GM12878 (cell line): ENCODE data around the gene ZDHHC11B. TPM values are rescaled to one million over a fixed set of nuclear protein-coding genes. Genes with fewer than 3 reads are reported as not detected.

Source experiments
- ATAC-seq: fragments of 200-7000 bp; cut with Tn5 transposase; 3 replicates; pipeline ENCODE4 v1.9.1; 2020; ENCODE audit warnings: mild to moderate bottlenecking, moderate library complexity
- BruUV-seq: library from RNA; stranded (reverse); fragments of 400-500 nt; replicated peaks from 2 replicates; lab custom pipeline; 2021; lab: Mats Ljungman, UMichigan
- CTCF ChIA-PET: fragments of 300-600 bp; sonication (Branson Sonifier 250); formaldehyde crosslinking; extraction: SDS; loops from one replicate; lab custom pipeline; 2021; ENCODE audit warnings: inconsistent platforms; lab: Yijun Ruan, JAX
- POLR2A ChIA-PET: fragments of 350-600 bp; formaldehyde crosslinking; extraction: SDS; loops from one replicate; lab custom pipeline; 2021; ENCODE audit warnings: inconsistent platforms; lab: Charles Lee
- RAD21 ChIA-PET: fragments of 300-600 bp; sonication (Branson Sonifier 250); formaldehyde crosslinking; loops from one replicate; lab custom pipeline; 2023; ENCODE audit warnings: antibody characterized with exemption; ENCODE audit not compliant: unreplicated experiment; lab: Charles Lee
- SMC1A ChIA-PET: fragments of 300-600 bp; sonication (Branson Sonifier 250); formaldehyde crosslinking; loops from one replicate; lab custom pipeline; 2023; ENCODE audit not compliant: unreplicated experiment, uncharacterized antibody; lab: Charles Lee
- DNase-seq: peaks from one replicate; pipeline ENCODE4 v3.0.0-alpha.2; 2011; ENCODE audit warnings: low read depth, low spot score
- FAIRE-seq: peaks from 3 replicates; lab custom pipeline; 2011; peaks lifted over from hg19 to GRCh38; lab: Jason Lieb, UNC
- H2AFZ ChIP-seq: 2 replicates; pipeline ENCODE4 v1.6.0; 2011; ENCODE audit warnings: low read depth, low read length, control low read depth; ENCODE audit not compliant: control insufficient read depth
- H3K27ac ChIP-seq: 2 replicates; pipeline ENCODE4 v1.5.1; 2011; ENCODE audit warnings: control low read depth; ENCODE audit not compliant: control insufficient read depth, insufficient read depth
- H3K27me3 ChIP-seq, 2 experiments: replicated peaks in 1 of 2; 2 replicates each; pipeline versions ENCODE4 v1.6.0 to v1.6.1; 2011; ENCODE audit warnings: low read length in 1 of 2; ENCODE audit not compliant: control insufficient read depth in 2 of 2, insufficient read depth in 2 of 2
- H3K36me3 ChIP-seq, 2 experiments: 2 replicates each; pipeline ENCODE4 v1.5.1; 2011; ENCODE audit warnings: low read length in 1 of 2; ENCODE audit not compliant: control insufficient read depth in 2 of 2, insufficient read depth in 2 of 2
- H3K4me1 ChIP-seq: 2 replicates; pipeline ENCODE4 v1.6.1; 2011; ENCODE audit warnings: mild to moderate bottlenecking, low read length, moderate library complexity, mixed read lengths; ENCODE audit not compliant: control insufficient read depth, insufficient read depth
- H3K4me2 ChIP-seq: 2 replicates; pipeline ENCODE4 v1.6.0; 2011; ENCODE audit warnings: control low read depth; ENCODE audit not compliant: control insufficient read depth, insufficient read depth
- H3K4me3 ChIP-seq: fragments of 200-600 bp; sonication (generic); 2 replicates; pipeline ENCODE4 v1.5.1; 2016
- H3K79me2 ChIP-seq: 2 replicates; pipeline ENCODE4 v1.6.0; 2011; ENCODE audit warnings: low read length; ENCODE audit not compliant: control insufficient read depth, insufficient read depth
- H3K9ac ChIP-seq: 2 replicates; pipeline ENCODE4 v1.8.0; 2011; ENCODE audit warnings: low read length, control low read depth, mixed read lengths; ENCODE audit not compliant: control insufficient read depth, insufficient read depth
- H3K9me3 ChIP-seq: replicated peaks from 3 replicates; pipeline ENCODE4 v1.5.1; 2011; ENCODE audit warnings: mild to moderate bottlenecking, low read length; ENCODE audit not compliant: control insufficient read depth, insufficient read depth
- H4K20me1 ChIP-seq: 2 replicates; pipeline ENCODE4 v1.6.0; 2011; ENCODE audit not compliant: control insufficient read depth, insufficient read depth
- ESRRA ChIP-seq: IDR thresholded peaks from 2 replicates; pipeline ENCODE4 v1.6.1; 2012; ENCODE audit warnings: mild to moderate bottlenecking, low read length, improper control_type of control experiment
- FOS ChIP-seq: IDR thresholded peaks from 3 replicates; pipeline ENCODE4 v1.6.1; 2011; ENCODE audit warnings: borderline replicate concordance; ENCODE audit not compliant: insufficient read length; ENCODE audit errors: extremely low read depth
- GABPA ChIP-seq: IDR thresholded peaks from 2 replicates; pipeline ENCODE4 v1.6.1; 2014; ENCODE audit warnings: antibody characterized with exemption, low read depth, mild to moderate bottlenecking, inconsistent platforms
- HDAC2 ChIP-seq: fragments of 200-600 bp; sonication (generic); IDR thresholded peaks from 2 replicates; pipeline ENCODE4 v1.6.1; 2017
- IKZF1 ChIP-seq: fragments of 450-650 bp; conservative IDR thresholded peaks from 2 replicates; pipeline ENCODE4 v1.6.1; 2017; ENCODE audit warnings: antibody characterized with exemption, mild to moderate bottlenecking
- MXI1 ChIP-seq: fragments of 150-350 bp; IDR thresholded peaks from 2 replicates; pipeline ENCODE4 v1.6.1; 2011; ENCODE audit warnings: low read depth, mild to moderate bottlenecking, inconsistent platforms, low read length, improper control_type of control experiment
- PAX8 ChIP-seq: fragments of 450-650 bp; IDR thresholded peaks from 2 replicates; pipeline ENCODE4 v1.6.1; 2017; ENCODE audit warnings: mild to moderate bottlenecking, moderate library complexity
- PML ChIP-seq: IDR thresholded peaks from 2 replicates; pipeline ENCODE4 v1.6.1; 2012; ENCODE audit warnings: low read length, inconsistent platforms
- SMAD1 ChIP-seq: fragments of 450-650 bp; IDR thresholded peaks from 2 replicates; pipeline ENCODE4 v1.6.1; 2018; ENCODE audit warnings: mild to moderate bottlenecking, low read depth; ENCODE audit not compliant: partially characterized antibody
- SP1 ChIP-seq: IDR thresholded peaks from one replicate; pipeline ENCODE4 v1.6.1; 2011; ENCODE audit warnings: low read depth, low read length
- SPI1 ChIP-seq: IDR thresholded peaks from 2 replicates; pipeline ENCODE4 v1.6.1; 2011; ENCODE audit warnings: low read depth, mild to moderate bottlenecking, low read length, moderate library complexity, borderline replicate concordance; ENCODE audit not compliant: insufficient read depth
- TCF12 ChIP-seq: IDR thresholded peaks from 2 replicates; pipeline ENCODE4 v1.6.1; 2011; ENCODE audit warnings: low read depth, mild to moderate bottlenecking, low read length
- TCF7 ChIP-seq: IDR thresholded peaks from 2 replicates; pipeline ENCODE4 v1.6.1; 2014; ENCODE audit warnings: antibody characterized with exemption, borderline replicate concordance
- WGBS: methylation state at CpG from one replicate; pipeline ENCODE4 v1.1.6; 2016; ENCODE audit warnings: low lambda C conversion rate; ENCODE audit not compliant: insufficient replicate concordance, insufficient coverage; ENCODE audit errors: missing lambda C conversion rate; 5-methylcytosine and 5-hydroxymethylcytosine counted together
- in situ Hi-C: fragments of 300-500 bp; cut with MboI; formaldehyde crosslinking; loops from 9 replicates; pipeline ENCODE4 v1.14.3; 2018; ENCODE audit warnings: mixed read lengths
- intact Hi-C: fragments of 100-400 bp; cut with micrococcal nuclease; formaldehyde crosslinking; loops from one replicate; pipeline ENCODE4 v1.14.2; 2022; ENCODE audit not compliant: unreplicated experiment
- polyA plus RNA-seq, 11 experiments: library from polyadenylated mRNA; depleted of rRNA in 4 of 11; unstranded in 6 of 11; stranded (reverse) in 5 of 11; fragments of >200 nt; fragmentation: Nextera tagmentation in 4 of 11; fragmentation: Illumina TruSeq in 1 of 11; extraction: Ambion mirVana in 4 of 11; extraction: Trizol in 1 of 11; gene quantifications; 1 replicate in 1 of 11; 2 replicates in 10 of 11; pipeline versions ENCODE4 v1.2.1 to v1.2.3, GENCODE V29; 2011 to 2016; ENCODE audit warnings: inconsistent platforms in 2 of 11, missing spikeins in 2 of 11, low read depth in 1 of 11
- total RNA-seq, 4 experiments: library from RNA; depleted of rRNA in 3 of 4; stranded (reverse); fragments of >200 nt in 3 of 4; fragmentation: Illumina TruSeq in 1 of 4; extraction: Trizol in 1 of 4; gene quantifications; 2 replicates each; pipeline versions ENCODE4 v1.2.1 to v1.2.3, GENCODE V29; 2013 to 2021
- TF ChIP-seq, protein P1 (sequence below): fragments of 450-650 bp; IDR thresholded peaks from 2 replicates; pipeline ENCODE4 v1.6.1; 2017; ENCODE audit warnings: borderline replicate concordance
- TF ChIP-seq, protein P2 (sequence below): IDR thresholded peaks from 2 replicates; pipeline ENCODE4 v1.6.1; 2011; ENCODE audit warnings: low read depth, mild to moderate bottlenecking, low read length, moderate library complexity, borderline replicate concordance; ENCODE audit errors: extremely low read depth
- TF ChIP-seq, protein P3 (sequence below): fragments of 450-650 bp; IDR thresholded peaks from 2 replicates; pipeline ENCODE4 v1.6.1; 2017; ENCODE audit warnings: mild to moderate bottlenecking, low read depth, inconsistent platforms; ENCODE audit not compliant: poor library complexity, severe bottlenecking
- TF ChIP-seq, protein P4 (sequence below): IDR thresholded peaks from 2 replicates; pipeline ENCODE4 v1.6.1; 2012; ENCODE audit warnings: low read depth, low read length, improper control_type of control experiment
- TF ChIP-seq, protein P5 (sequence below): fragments of 450-650 bp; IDR thresholded peaks from 2 replicates; pipeline ENCODE4 v1.6.1; 2017; ENCODE audit warnings: low read depth, mild to moderate bottlenecking, moderate library complexity
- TF ChIP-seq, protein P6 (sequence below): IDR thresholded peaks from 2 replicates; pipeline ENCODE4 v1.6.1; 2012; ENCODE audit warnings: low read depth, low read length, improper control_type of control experiment

ZDHHC11B gene
- total and polyA plus RNA-seq, 10 of the 15 experiments (the other 5 are each of a cell fraction or from before 2014, with no cell fraction given), result 0.01 to 0.10 (median 0.09) TPM; not detected in 7

DNA sequence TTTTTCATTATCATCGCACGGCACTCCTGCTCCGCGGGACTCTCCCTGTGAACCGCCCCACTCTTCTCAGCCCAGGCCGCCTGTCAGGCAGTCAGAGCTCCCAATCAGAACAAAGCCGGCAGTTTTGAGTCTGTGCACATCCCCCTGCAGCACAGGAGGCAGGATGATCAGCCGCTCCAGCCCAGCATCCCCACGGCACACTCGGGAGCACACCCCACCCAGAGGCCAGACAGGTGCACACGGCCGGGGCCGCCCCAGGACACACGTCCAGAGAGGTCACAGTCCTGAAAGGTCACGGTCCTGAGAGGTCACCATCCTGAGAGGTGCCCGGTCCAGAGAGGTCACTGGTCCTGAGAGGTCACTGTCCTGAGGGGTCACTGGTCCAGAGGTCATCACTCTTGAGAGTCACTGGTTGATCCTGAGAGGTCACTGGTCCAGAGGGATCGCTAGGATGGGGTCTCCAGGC is 99.7 kb downstream of the ZDHHC11B start:
- Histone ChIP-seq H3K27ac (no peak overlapping the region), H3K4me2 (no peak overlapping the region), H3K36me3 (no peaks in the 10 kb centered on the region), H2AFZ (no peak overlapping the region), H3K79me2 (no peaks in the 10 kb centered on the region), H3K9me3 (no peaks in the 10 kb centered on the region), H3K4me3 (no peak overlapping the region), H3K4me1 (no peaks in the 10 kb centered on the region), H3K27me3 (no peaks in the 10 kb centered on the region), H3K9ac (no peak overlapping the region), H4K20me1 (no peaks in the 10 kb centered on the region)
- RAD21 ChIA-PET, result no interaction called here
- in situ Hi-C loops (loop anchor here (5.0 kb wide), 1 partner anchor 93 kb away; no protein-coding TSS in a partner anchor), intact Hi-C loops (no loop called here)
- POLR2A ChIA-PET, result no interaction called here
- no peak for DNase-seq
- ATAC-seq, result no peak
- no peak for FAIRE-seq
- SMC1A ChIA-PET, result no interaction called here
- CTCF ChIA-PET, result no interaction called here
- TF ChIP-seq GABPA (no peak), SP1 (no peak), SPI1 (no peak), PAX8 (no peak), SMAD1 (no peak), FOS (no peak), ESRRA (no peak), PML (no peak), MXI1 (no peak), TCF12 (no peak), TCF7 (no peak), IKZF1 (no peak), HDAC2 (no peak)
- TF ChIP-seq, protein P1, sequence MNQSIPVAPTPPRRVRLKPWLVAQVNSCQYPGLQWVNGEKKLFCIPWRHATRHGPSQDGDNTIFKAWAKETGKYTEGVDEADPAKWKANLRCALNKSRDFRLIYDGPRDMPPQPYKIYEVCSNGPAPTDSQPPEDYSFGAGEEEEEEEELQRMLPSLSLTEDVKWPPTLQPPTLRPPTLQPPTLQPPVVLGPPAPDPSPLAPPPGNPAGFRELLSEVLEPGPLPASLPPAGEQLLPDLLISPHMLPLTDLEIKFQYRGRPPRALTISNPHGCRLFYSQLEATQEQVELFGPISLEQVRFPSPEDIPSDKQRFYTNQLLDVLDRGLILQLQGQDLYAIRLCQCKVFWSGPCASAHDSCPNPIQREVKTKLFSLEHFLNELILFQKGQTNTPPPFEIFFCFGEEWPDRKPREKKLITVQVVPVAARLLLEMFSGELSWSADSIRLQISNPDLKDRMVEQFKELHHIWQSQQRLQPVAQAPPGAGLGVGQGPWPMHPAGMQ, result no peak
- TF ChIP-seq, protein P2, sequence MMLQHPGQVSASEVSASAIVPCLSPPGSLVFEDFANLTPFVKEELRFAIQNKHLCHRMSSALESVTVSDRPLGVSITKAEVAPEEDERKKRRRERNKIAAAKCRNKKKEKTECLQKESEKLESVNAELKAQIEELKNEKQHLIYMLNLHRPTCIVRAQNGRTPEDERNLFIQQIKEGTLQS, result no peak
- TF ChIP-seq, protein P3, sequence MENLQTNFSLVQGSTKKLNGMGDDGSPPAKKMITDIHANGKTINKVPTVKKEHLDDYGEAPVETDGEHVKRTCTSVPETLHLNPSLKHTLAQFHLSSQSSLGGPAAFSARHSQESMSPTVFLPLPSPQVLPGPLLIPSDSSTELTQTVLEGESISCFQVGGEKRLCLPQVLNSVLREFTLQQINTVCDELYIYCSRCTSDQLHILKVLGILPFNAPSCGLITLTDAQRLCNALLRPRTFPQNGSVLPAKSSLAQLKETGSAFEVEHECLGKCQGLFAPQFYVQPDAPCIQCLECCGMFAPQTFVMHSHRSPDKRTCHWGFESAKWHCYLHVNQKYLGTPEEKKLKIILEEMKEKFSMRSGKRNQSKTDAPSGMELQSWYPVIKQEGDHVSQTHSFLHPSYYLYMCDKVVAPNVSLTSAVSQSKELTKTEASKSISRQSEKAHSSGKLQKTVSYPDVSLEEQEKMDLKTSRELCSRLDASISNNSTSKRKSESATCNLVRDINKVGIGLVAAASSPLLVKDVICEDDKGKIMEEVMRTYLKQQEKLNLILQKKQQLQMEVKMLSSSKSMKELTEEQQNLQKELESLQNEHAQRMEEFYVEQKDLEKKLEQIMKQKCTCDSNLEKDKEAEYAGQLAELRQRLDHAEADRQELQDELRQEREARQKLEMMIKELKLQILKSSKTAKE, result no peak
- TF ChIP-seq, protein P4, sequence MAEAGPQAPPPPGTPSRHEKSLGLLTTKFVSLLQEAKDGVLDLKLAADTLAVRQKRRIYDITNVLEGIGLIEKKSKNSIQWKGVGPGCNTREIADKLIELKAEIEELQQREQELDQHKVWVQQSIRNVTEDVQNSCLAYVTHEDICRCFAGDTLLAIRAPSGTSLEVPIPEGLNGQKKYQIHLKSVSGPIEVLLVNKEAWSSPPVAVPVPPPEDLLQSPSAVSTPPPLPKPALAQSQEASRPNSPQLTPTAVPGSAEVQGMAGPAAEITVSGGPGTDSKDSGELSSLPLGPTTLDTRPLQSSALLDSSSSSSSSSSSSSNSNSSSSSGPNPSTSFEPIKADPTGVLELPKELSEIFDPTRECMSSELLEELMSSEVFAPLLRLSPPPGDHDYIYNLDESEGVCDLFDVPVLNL, result no peak
- TF ChIP-seq, protein P5, sequence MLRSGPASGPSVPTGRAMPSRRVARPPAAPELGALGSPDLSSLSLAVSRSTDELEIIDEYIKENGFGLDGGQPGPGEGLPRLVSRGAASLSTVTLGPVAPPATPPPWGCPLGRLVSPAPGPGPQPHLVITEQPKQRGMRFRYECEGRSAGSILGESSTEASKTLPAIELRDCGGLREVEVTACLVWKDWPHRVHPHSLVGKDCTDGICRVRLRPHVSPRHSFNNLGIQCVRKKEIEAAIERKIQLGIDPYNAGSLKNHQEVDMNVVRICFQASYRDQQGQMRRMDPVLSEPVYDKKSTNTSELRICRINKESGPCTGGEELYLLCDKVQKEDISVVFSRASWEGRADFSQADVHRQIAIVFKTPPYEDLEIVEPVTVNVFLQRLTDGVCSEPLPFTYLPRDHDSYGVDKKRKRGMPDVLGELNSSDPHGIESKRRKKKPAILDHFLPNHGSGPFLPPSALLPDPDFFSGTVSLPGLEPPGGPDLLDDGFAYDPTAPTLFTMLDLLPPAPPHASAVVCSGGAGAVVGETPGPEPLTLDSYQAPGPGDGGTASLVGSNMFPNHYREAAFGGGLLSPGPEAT, result no peak
- TF ChIP-seq, protein P6, sequence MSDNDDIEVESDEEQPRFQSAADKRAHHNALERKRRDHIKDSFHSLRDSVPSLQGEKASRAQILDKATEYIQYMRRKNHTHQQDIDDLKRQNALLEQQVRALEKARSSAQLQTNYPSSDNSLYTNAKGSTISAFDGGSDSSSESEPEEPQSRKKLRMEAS, result no peak
- BruUV-seq, result no TSS peak
- WGBS, result 42% methylated on average over 17 of the region's 17 CpGs
